ENCODE measurements around the gene SLC26A6.

Gene SLC26A6

DNA sequence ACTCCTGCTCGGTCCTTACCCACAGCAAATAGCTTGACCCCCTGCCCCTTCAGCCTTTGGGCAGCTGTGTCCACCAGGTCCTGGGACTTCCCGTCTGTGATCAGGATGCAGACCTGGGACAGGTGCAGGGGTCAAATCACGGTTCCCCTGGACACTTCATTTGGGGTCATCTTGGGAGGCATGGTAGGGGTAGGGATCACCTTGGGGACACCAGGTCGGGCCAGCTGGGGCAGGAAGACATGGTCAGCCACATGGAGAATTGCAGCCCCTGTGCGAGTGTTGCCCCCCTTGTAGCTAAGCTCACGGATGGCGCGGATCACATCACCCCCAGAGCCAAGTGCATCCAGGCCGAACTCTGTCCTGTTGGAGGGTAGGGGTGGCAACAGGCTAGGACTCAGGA is 41.9 kb downstream of the SLC26A6 start:
- no peak for TF ChIP-seq EZH2 (IDR thresholded peaks at IDR 0.05; ENCODE audit: borderline replicate concordance, low read length)
- no peak overlapping the region for H3K4me2 ChIP-seq (ENCODE audit: low read length)
- peaks cover 22% of the 10 kb centered on the region for H3K27me3 ChIP-seq (ENCODE audit: insufficient read depth, low read length)
- no peaks in the 10 kb centered on the region for H4K20me1 ChIP-seq (ENCODE audit: insufficient read depth, low read length)
- H3K4me1 ChIP-seq (ENCODE audit: insufficient read depth, low read length, severe bottlenecking) = no peaks in the 10 kb centered on the region
- H3K9ac ChIP-seq (ENCODE audit: low read length) = no peak overlapping the region
- H3K27ac ChIP-seq (ENCODE audit: low read depth, low read length, poor library complexity, severe bottlenecking) = no peak overlapping the region
- no peaks in the 10 kb centered on the region for H3K9me2 ChIP-seq (ENCODE audit: low read depth, low read length)
- peaks cover 11% of the 10 kb centered on the region; the same call in 1 of the 2 replicates for H3K36me3 ChIP-seq (ENCODE audit: insufficient read depth, low read length)
- H3K9me3 ChIP-seq (ENCODE audit: low read length) = no peaks in the 10 kb centered on the region
- H2AFZ ChIP-seq (ENCODE audit: low read length) = no peak overlapping the region
- no peak overlapping the region for H3K4me3 ChIP-seq (ENCODE audit: low read depth, low read length, poor library complexity, severe bottlenecking)
- no peaks in the 10 kb centered on the region for H3F3A ChIP-seq (ENCODE audit: insufficient read depth, low read length)
- no peaks in the 10 kb centered on the region for H3K79me2 ChIP-seq (ENCODE audit: insufficient read depth, low read length)

DNA sequence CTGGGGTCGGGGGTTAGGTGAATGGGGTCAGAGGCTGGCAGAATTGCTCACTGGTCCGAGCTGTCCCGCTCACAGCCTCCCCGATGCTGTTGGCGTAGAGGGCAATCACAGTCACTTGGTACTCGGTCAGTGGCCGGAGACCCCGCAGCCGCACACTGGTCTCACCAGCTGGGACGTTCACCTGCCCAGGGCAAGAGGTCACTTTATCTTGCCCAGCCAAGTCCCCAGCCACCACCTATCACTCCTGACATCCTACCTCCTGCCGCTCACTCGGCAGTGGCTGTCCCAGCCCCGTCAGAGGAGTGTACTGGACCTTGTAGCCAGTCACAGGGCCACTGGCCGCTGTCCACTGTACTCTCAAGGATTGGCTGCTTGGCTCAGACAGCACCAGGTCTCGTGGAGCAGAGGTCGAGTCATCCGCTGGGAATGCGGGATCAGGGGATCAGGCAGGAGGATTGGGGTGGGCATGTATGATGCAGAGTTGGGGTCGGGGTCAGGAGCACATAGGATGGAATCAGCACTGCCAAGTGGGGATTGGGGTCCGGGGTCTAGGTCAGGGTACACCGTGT is 42.7 kb downstream of the SLC26A6 start:
- H3K4me3 ChIP-seq (ENCODE audit: low read depth, low read length, poor library complexity, severe bottlenecking) = no peak overlapping the region
- no peaks in the 10 kb centered on the region for H3K4me1 ChIP-seq (ENCODE audit: insufficient read depth, low read length, severe bottlenecking)
- H2AFZ ChIP-seq (ENCODE audit: low read length) = no peak overlapping the region
- H3K9me2 ChIP-seq (ENCODE audit: low read depth, low read length) = no peaks in the 10 kb centered on the region
- no peak overlapping the region for H3K9ac ChIP-seq (ENCODE audit: low read length)
- TF ChIP-seq CTCF (IDR thresholded peaks at IDR 0.05; ENCODE audit: low read length) (no peak), EZH2 (IDR thresholded peaks at IDR 0.05; ENCODE audit: borderline replicate concordance, low read length) (no peak)
- no peaks in the 10 kb centered on the region for H3K79me2 ChIP-seq (ENCODE audit: insufficient read depth, low read length)
- H3K27me3 ChIP-seq (ENCODE audit: insufficient read depth, low read length) = peaks cover 22% of the 10 kb centered on the region
- no peaks in the 10 kb centered on the region for H3F3A ChIP-seq (ENCODE audit: insufficient read depth, low read length)
- H3K27ac ChIP-seq (ENCODE audit: low read depth, low read length, poor library complexity, severe bottlenecking) = no peak overlapping the region
- no peaks in the 10 kb centered on the region for H4K20me1 ChIP-seq (ENCODE audit: insufficient read depth, low read length)
- H3K36me3 ChIP-seq (ENCODE audit: insufficient read depth, low read length) = peaks cover 5% of the 10 kb centered on the region; the same call in 1 of the 2 replicates
- H3K9me3 ChIP-seq (ENCODE audit: low read length) = no peaks in the 10 kb centered on the region
- no peak overlapping the region for H3K4me2 ChIP-seq (ENCODE audit: low read length)

GRCh38 chr3:48591886-48592518 is 43.3 kb downstream of the SLC26A6 start:
- TF ChIP-seq CTCF (IDR thresholded peaks at IDR 0.05; ENCODE audit: low read length) (no peak), EZH2 (IDR thresholded peaks at IDR 0.05; ENCODE audit: borderline replicate concordance, low read length) (no peak)
- no peaks in the 10 kb centered on the region for H3K4me1 ChIP-seq (ENCODE audit: insufficient read depth, low read length, severe bottlenecking)
- no peak overlapping the region for H2AFZ ChIP-seq (ENCODE audit: low read length)
- H3K9me2 ChIP-seq (ENCODE audit: low read depth, low read length) = no peaks in the 10 kb centered on the region
- H3F3A ChIP-seq (ENCODE audit: insufficient read depth, low read length) = no peaks in the 10 kb centered on the region
- no peaks in the 10 kb centered on the region for H3K79me2 ChIP-seq (ENCODE audit: insufficient read depth, low read length)
- H4K20me1 ChIP-seq (ENCODE audit: insufficient read depth, low read length) = no peaks in the 10 kb centered on the region
- H3K27me3 ChIP-seq (ENCODE audit: insufficient read depth, low read length) = peaks cover 22% of the 10 kb centered on the region
- no peak overlapping the region for H3K4me2 ChIP-seq (ENCODE audit: low read length)
- H3K9me3 ChIP-seq (ENCODE audit: low read length) = no peaks in the 10 kb centered on the region
- no peak overlapping the region for H3K4me3 ChIP-seq (ENCODE audit: low read depth, low read length, poor library complexity, severe bottlenecking)
- H3K9ac ChIP-seq (ENCODE audit: low read length) = no peak overlapping the region
- H3K27ac ChIP-seq (ENCODE audit: low read depth, low read length, poor library complexity, severe bottlenecking) = no peak overlapping the region
- no peaks in the 10 kb centered on the region for H3K36me3 ChIP-seq (ENCODE audit: insufficient read depth, low read length)

GRCh38 chr3:48591436-48591835 is 43.8 kb downstream of the SLC26A6 start:
- H3K27ac ChIP-seq (ENCODE audit: low read depth, low read length, poor library complexity, severe bottlenecking) = no peak overlapping the region
- H4K20me1 ChIP-seq (ENCODE audit: insufficient read depth, low read length) = no peaks in the 10 kb centered on the region
- H3K27me3 ChIP-seq (ENCODE audit: insufficient read depth, low read length) = peaks cover 22% of the 10 kb centered on the region
- no peaks in the 10 kb centered on the region for H3K9me2 ChIP-seq (ENCODE audit: low read depth, low read length)
- no peak overlapping the region for H3K4me3 ChIP-seq (ENCODE audit: low read depth, low read length, poor library complexity, severe bottlenecking)
- no peaks in the 10 kb centered on the region for H3K36me3 ChIP-seq (ENCODE audit: insufficient read depth, low read length)
- TF ChIP-seq EZH2 (IDR thresholded peaks at IDR 0.05; ENCODE audit: borderline replicate concordance, low read length) = no peak
- no peak for TF ChIP-seq CTCF (IDR thresholded peaks at IDR 0.05; ENCODE audit: low read length)
- no peak overlapping the region for H3K4me2 ChIP-seq (ENCODE audit: low read length)
- H3K9ac ChIP-seq (ENCODE audit: low read length) = no peak overlapping the region
- no peaks in the 10 kb centered on the region for H3K79me2 ChIP-seq (ENCODE audit: insufficient read depth, low read length)
- H3K4me1 ChIP-seq (ENCODE audit: insufficient read depth, low read length, severe bottlenecking) = no peaks in the 10 kb centered on the region
- H3K9me3 ChIP-seq (ENCODE audit: low read length) = no peaks in the 10 kb centered on the region
- H2AFZ ChIP-seq (ENCODE audit: low read length) = no peak overlapping the region
- H3F3A ChIP-seq (ENCODE audit: insufficient read depth, low read length) = no peaks in the 10 kb centered on the region

All from OCI-LY1 (cell line).